GM18858 (cell line): ENCODE measurements around the gene RRP7A.
"Not testable (repeated sequence)": the region's sequence is repeated elsewhere in the genome, so short reads cannot be mapped to it uniquely, and the experiment has no call there.

Experiments
- ATAC-seq: cut with Tn5 transposase; IDR thresholded peaks from one replicate; pipeline ENCODE4 v1.9.1; 2021; ENCODE audit not compliant: unreplicated experiment

RRP7A gene

GRCh38 chr22:42499773-42500160, 19.8 kb downstream of the RRP7A start:
- not testable (repeated sequence) for ATAC-seq

DNA sequence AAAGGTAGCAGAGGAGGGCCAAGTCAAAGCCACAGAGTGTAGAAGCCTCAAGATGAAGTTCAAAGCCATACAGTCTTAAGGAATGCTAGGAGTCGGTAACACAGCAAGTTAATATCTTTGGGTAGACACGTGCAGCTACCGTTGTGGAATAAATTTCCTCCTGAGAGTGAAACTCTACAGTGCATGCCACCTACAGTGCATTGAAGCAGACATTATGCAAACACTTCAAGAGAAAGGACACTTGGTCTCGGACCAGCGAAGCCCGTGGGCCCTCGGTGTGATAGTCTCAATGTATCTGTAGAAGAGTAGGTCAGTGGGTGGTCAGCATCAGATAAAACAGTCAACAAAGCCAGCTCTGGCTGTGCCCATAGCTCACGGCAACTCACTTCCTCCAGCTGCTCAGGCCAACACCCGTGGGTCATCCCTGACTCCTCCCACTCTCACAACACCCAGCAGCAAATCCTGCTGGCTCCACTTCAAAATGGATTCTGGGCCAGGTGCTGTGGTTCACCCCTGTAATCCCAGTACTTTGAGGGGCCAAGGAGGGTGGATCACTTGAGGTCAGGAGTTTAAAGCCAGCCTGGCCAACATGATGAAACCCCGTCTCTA, 24.0 kb downstream of the RRP7A start:
- ATAC-seq = not testable (repeated sequence)

GRCh38 chr22:42493393-42493792, 26.2 kb downstream of the RRP7A start:
- ATAC-seq = no peak

GRCh38 chr22:42492323-42492690, 27.3 kb downstream of the RRP7A start:
- ATAC-seq = no peak

DNA sequence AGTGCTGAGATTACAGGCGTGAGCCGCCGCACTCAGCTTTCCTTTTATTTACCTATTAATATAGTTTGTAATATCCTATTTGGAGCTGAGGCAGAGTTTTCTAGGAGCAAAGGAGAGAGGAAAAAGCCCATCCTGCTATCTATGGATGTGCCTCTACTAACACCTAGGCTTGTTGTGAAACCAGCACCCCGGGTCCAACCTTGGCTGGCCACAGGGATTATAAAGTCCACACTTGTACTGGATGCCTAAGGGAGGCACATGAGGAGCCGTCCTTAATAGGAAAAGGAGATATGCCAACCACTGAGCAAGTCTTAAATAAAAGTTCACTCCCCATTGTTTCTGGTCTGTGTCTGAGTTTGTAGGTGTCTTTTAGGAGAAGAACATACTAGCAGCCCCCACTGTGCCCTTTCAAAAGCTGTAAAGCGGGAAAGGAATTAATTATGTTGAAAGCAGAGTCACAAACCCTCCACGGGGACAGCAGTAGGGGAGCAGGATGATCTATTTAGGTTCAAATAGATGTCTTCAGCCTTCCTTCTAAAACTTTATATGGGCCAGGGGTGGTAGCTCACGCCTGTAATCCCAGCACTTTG, 29.3 kb downstream of the RRP7A start:
- ATAC-seq = no peak

DNA sequence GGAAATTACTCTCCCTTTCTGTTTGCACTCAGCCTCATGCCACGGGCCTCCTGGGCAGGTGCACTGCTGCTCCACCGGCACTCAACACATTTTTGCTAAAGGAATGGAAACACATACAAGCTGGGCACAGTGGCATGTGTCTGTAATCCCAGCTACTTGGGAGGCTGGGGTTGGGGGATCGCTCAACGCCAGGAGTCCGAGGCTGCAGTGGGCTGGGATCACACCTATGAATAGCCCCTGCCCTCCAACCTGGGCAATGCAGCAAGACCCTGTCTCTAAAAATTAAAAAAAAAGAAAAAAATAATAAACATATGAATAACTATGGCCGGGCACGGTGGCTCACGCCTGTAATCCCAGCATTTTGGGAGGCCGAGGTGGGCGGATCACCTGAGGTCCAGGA, 30.6 kb downstream of the RRP7A start:
- ATAC-seq = no peak

DNA sequence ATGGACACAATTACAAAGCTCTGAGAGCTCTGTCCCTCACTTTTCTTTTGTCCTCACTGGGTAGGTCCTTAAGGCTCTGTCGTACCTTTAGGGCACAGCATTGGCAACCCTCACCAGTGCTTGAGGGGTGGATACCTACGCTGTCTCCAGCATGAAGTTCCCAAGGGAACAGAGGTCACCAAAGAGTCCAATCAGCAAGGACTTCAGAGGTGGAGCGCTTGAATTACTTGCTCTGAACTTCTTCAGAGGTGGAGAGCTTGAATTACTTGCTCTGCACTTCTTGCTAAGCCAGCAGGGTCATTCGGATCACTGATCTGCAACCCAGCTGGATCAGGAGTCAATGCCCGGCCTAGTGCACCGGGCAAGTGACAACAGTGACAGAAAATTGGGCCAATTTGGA, 35.1 kb downstream of the RRP7A start:
- ATAC-seq = no peak

GRCh38 chr22:42483610-42484223, 35.9 kb downstream of the RRP7A start:
- ATAC-seq = not testable (repeated sequence)

GRCh38 chr22:42475122-42475521, 44.5 kb downstream of the RRP7A start:
- no peak for ATAC-seq

- no peak for ATAC-seq
These were observed 46.0 kb downstream of the RRP7A start for GRCh38 chr22:42473484-42474193.

- no peak for ATAC-seq
These were observed 46.9 kb downstream of the RRP7A start for GRCh38 chr22:42472671-42473070.

- ATAC-seq = no peak
These were observed 48.2 kb downstream of the RRP7A start for GRCh38 chr22:42471441-42471840.

- no peak for ATAC-seq
These were observed 49.1 kb downstream of the RRP7A start for GRCh38 chr22:42470366-42471082.

DNA sequence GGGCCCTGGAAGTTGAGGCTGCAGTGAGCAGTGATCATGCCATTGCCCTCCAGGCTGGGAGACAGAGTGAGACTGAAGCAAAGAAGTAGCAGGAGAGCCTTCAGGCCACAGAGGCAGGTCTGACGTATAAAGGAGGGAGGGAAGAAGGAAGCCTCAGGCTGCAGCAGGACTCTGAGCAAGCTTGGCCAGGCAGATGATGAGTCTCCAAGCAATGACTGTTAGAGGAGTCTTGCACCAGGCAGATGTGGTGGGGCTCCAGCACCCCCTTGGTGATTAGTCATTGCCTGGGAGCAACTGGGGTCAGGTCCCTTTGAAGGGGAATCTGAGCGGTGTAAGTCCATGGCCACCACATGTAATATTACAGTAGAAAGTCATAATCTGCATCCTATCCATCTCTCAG, 50.8 kb downstream of the RRP7A start:
- ATAC-seq = no peak

- ATAC-seq = no peak
These were observed 57.6 kb downstream of the RRP7A start for GRCh38 chr22:42462016-42462415.

GRCh38 chr22:42461511-42461910, 58.1 kb downstream of the RRP7A start:
- no peak for ATAC-seq
